ENCODE results near the gene FBXO22.
"Not testable (repeated sequence)": the region's sequence is repeated elsewhere in the genome, so short reads cannot be mapped to it uniquely, and the experiment has no call there.

Gene FBXO22

DNA sequence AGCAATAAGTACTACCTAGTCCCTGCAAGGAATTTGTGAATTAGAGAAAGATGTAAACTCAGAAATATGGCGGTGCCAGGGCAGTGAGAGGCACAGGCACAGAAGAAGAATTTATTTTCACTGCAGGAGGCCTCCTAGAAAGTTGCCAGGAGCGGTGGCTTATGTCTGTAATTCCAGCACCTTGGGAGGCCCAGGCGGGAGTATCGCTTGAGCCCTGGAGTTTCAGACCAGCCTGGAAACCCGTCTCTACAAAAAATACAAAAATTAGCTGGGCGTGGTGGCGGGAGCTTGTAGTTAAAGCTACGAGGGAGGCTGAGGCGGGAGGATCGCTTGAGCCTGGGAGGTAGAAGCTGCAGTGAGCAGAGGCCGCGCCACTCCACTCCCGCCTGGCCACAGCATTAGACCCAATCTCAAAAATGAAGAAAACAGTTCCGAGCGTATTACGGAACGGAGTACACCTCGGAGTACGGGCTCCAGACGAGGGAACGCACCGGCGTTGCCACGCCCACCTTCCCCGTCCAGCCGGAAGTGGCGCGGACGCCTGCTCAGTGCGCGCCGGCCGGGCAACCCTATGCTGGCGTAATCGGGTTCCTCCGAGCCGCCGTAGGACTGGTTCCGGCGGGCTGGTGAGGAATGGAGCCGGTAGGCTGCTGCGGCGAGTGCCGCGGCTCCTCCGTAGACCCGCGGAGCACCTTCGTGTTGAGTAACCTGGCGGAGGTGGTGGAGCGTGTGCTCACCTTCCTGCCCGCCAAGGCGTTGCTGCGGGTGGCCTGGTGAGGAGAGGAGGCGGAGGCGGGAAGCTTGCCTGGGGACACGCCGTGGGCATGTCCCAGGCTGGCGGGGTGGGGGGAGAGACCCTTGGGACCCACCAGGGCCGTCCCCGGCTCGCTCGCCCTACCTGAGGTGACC is at the start of gene FBXO22:
TSS of gene FBXO22 (plus strand) at position 548 of the 909 bp plus-strand sequence. CDS start at position 634, 86 bp downstream.
- in situ Hi-C loops (cut with MboI; ENCODE audit: low sequenced_read_pairs, unreplicated experiment) = no loop called here
- peak; percentile 91 for DNase-seq (ENCODE audit: low spot score)
- TF ChIP-seq, protein P1, sequence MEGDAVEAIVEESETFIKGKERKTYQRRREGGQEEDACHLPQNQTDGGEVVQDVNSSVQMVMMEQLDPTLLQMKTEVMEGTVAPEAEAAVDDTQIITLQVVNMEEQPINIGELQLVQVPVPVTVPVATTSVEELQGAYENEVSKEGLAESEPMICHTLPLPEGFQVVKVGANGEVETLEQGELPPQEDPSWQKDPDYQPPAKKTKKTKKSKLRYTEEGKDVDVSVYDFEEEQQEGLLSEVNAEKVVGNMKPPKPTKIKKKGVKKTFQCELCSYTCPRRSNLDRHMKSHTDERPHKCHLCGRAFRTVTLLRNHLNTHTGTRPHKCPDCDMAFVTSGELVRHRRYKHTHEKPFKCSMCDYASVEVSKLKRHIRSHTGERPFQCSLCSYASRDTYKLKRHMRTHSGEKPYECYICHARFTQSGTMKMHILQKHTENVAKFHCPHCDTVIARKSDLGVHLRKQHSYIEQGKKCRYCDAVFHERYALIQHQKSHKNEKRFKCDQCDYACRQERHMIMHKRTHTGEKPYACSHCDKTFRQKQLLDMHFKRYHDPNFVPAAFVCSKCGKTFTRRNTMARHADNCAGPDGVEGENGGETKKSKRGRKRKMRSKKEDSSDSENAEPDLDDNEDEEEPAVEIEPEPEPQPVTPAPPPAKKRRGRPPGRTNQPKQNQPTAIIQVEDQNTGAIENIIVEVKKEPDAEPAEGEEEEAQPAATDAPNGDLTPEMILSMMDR (IDR thresholded peaks at IDR 0.05; ENCODE audit: borderline replicate concordance, control extremely low read depth, extremely low read depth, insufficient read depth, missing control alignments) = no peak

DNA sequence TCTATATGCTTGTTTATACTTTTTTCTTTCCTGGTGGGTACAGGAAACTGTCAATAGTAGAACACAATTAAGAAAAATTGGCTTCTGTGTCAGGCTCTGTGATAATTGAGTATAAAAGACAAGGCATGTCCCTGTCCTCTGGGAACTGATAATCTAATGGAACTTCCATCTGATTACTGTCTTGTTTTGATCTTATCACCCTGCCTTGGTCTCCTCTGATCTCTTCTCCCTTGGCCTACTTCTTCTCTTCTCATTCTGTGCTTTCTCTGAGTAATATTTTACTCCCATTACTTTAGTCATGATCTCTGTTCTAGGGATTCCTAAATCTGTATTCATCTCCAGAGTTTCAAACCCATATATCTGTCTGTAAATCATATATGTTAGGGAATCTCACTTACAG is 45.8 kb upstream of the FBXO22 start:
- in situ Hi-C loops (cut with MboI; ENCODE audit: low sequenced_read_pairs, unreplicated experiment) = no loop called here
- TF ChIP-seq, protein P1 (IDR thresholded peaks at IDR 0.05; ENCODE audit: borderline replicate concordance, control extremely low read depth, extremely low read depth, insufficient read depth, missing control alignments) = no peak
- no peak for DNase-seq (ENCODE audit: low spot score)

DNA sequence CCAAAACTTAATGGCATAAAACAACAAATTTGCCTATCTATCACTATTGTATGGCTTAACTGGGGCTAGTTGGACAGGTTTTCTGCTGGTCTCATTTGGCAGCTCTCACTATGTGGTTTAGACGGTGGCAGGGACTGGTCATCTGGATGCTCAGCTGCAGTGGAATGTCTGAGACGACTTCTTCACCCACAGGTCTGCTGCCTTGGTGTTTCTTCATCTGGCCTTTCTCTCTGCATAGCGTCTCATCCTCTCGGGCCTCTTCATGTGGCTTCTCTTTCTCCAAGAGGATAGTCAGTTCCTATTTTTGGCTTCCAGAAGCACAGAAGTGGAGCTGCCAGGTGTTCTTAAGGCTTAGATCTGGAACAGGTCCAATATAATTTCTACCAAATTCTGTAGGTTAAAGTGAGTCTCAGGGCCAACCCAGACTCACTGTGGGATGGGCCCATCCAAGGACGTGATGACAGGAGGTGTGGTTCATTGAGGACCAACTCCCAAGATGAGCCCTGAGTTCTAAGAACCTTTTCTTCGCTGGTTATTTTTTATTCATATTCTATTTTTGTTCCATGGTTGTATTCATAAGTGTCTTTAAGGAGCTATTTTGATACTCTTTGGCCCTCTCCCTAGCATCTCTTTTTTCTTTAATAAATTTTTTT is 41.8 kb upstream of the FBXO22 start:
- no peak for DNase-seq (ENCODE audit: low spot score)
- in situ Hi-C loops (cut with MboI; ENCODE audit: low sequenced_read_pairs, unreplicated experiment) = no loop called here
- TF ChIP-seq, protein P1 (IDR thresholded peaks at IDR 0.05; ENCODE audit: borderline replicate concordance, control extremely low read depth, extremely low read depth, insufficient read depth, missing control alignments) = no peak

DNA sequence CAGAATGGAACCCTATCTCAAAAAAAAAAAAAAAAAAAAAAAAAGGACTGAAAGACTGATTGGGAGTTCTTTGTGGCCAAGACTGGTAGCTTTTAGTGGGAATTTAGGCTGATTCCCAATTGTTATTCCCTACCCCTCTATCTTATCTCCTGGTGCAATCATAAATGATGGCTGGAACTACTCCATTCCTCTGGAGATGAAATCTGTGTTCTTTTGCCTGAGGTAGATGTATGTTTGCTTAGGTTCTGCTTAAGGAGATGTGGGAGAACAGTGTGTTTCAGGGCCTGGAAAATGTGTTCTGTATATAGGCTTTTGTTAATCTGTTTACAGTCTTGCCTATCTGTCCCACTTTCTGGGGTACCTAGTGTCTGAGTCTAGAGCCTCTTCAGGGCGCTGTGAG is 40.9 kb upstream of the FBXO22 start:
- TF ChIP-seq, protein P1 (IDR thresholded peaks at IDR 0.05; ENCODE audit: borderline replicate concordance, control extremely low read depth, extremely low read depth, insufficient read depth, missing control alignments) = no peak
- no peak for DNase-seq (ENCODE audit: low spot score)
- in situ Hi-C loops (cut with MboI; ENCODE audit: low sequenced_read_pairs, unreplicated experiment) = no loop called here

DNA sequence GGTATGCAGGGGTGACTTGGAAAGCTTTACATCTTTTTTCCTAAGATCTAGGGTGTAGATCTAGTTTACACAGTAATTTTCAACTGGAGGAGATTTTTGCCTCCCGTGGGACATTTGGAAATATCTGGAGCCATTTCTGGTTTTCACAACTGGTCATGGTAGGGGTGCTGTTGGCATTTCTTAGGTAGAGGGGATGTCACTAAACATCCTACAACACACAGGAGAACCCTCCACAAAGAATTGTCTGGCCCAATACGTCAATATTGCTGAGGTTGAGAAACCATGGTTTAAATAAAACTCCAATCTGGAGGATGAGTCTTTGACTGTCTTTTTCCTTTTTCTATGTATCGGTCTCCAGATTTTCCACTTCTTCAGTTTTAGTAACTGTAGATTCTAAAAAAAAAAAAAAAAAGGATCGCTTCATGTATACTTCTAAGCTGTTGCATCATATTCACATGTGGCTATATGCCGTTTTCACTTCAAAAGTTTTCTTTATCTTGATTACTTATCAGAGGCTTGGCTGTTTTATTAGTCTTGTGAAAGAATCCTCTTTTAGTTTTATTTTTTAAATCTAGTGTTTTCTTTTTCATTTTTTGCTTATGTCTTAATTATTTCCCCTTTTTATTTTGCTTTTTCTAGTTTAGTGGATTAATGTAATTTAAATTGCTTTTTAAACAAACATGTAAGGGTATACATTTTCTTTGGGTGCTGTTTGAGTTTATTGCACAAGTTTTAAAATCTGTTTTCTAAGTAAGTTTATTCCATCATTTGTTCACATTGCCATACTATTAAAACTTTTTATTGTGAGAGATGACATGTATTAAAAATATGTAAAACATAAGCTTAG is 39.2 kb upstream of the FBXO22 start:
- no peak for DNase-seq (ENCODE audit: low spot score)
- in situ Hi-C loops (cut with MboI; ENCODE audit: low sequenced_read_pairs, unreplicated experiment) = no loop called here
- TF ChIP-seq, protein P1 (IDR thresholded peaks at IDR 0.05; ENCODE audit: borderline replicate concordance, control extremely low read depth, extremely low read depth, insufficient read depth, missing control alignments) = no peak

DNA sequence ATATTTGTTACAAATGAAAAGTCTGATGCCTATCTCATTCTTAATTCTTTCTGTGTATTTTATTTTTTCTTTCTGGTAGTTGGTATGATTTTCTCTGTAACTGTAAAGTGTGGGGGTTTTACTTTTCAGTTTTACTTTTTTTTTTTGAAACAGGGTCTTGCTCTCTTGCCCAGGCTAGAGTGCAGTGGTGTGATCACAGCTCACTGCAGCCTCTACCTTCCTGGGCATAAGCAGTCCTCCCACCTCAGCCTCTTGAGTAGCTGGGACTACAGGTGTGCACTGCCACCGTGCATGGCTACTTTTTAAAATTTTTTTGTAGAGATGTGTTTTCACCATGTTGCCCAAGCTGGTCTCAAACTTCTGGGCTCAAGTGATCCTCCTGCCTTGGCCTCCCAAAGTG is 37.6 kb upstream of the FBXO22 start:
- DNase-seq (ENCODE audit: low spot score); in situ Hi-C loops (cut with MboI; ENCODE audit: low sequenced_read_pairs, unreplicated experiment): not testable (repeated sequence)
